Measurements from ENCODE around the gene PNPLA5. TPM values are rescaled to one million over a fixed set of nuclear protein-coding genes. Genes with fewer than 3 reads are reported as not detected.
A peak's percentile ranks its signal among the peaks of the same experiment; 100 is the strongest.
"Not testable (repeated sequence)": the region's sequence is repeated elsewhere in the genome, so short reads cannot be mapped to it uniquely, and the experiment has no call there.

PNPLA5 gene
- total RNA-seq, 1 experiment from 2014 or later, result not detected

GRCh38 chr22:43903033-43903432, 11.2 kb upstream of the PNPLA5 start:
- not testable (repeated sequence) for DNase-seq (ENCODE audit: extremely low read depth, low read depth)

- no peak for DNase-seq (ENCODE audit: extremely low read depth, low read depth)
Measured at GRCh38 chr22:43901976-43902643, 10.3 kb upstream of the PNPLA5 start.

GRCh38 chr22:43900206-43900605, 8.4 kb upstream of the PNPLA5 start:
- DNase-seq (ENCODE audit: extremely low read depth, low read depth), result no peak

GRCh38 chr22:43897751-43898261, 6.0 kb upstream of the PNPLA5 start:
- DNase-seq (ENCODE audit: extremely low read depth, low read depth), result no peak

GRCh38 chr22:43895986-43896645, 4.3 kb upstream of the PNPLA5 start:
- DNase-seq (ENCODE audit: extremely low read depth, low read depth), result no peak

- DNase-seq (ENCODE audit: extremely low read depth, low read depth), result no peak
Measured at GRCh38 chr22:43894122-43894521, 2.3 kb upstream of the PNPLA5 start.

- no peak for DNase-seq (ENCODE audit: extremely low read depth, low read depth)
Measured at GRCh38 chr22:43893266-43893665, 1.5 kb upstream of the PNPLA5 start.

- no peak for DNase-seq (ENCODE audit: extremely low read depth, low read depth)
Measured at GRCh38 chr22:43892183-43892894, 526 bp upstream of the PNPLA5 start.

- DNase-seq (ENCODE audit: extremely low read depth, low read depth), result no peak
Measured at GRCh38 chr22:43890901-43891331, 897 bp downstream of the PNPLA5 start.

- DNase-seq (ENCODE audit: extremely low read depth, low read depth), result no peak
Measured at GRCh38 chr22:43889860-43890253, 2.0 kb downstream of the PNPLA5 start.

GRCh38 chr22:43889201-43889859, 2.5 kb downstream of the PNPLA5 start:
- no peak for DNase-seq (ENCODE audit: extremely low read depth, low read depth)

- DNase-seq (ENCODE audit: extremely low read depth, low read depth), result no peak
Measured at GRCh38 chr22:43888740-43889139, 3.1 kb downstream of the PNPLA5 start.

- DNase-seq (ENCODE audit: extremely low read depth, low read depth), result no peak
Measured at GRCh38 chr22:43887391-43887790, 4.4 kb downstream of the PNPLA5 start.

- DNase-seq (ENCODE audit: extremely low read depth, low read depth), result no peak
Measured at GRCh38 chr22:43886231-43886630, 5.6 kb downstream of the PNPLA5 start.

- DNase-seq (ENCODE audit: extremely low read depth, low read depth), result no peak
Measured at GRCh38 chr22:43885786-43886185, 6.0 kb downstream of the PNPLA5 start.

GRCh38 chr22:43885319-43885671, 6.5 kb downstream of the PNPLA5 start:
- no peak for DNase-seq (ENCODE audit: extremely low read depth, low read depth)

GRCh38 chr22:43884600-43885318, 7.1 kb downstream of the PNPLA5 start:
- DNase-seq (ENCODE audit: extremely low read depth, low read depth), result peak; percentile 22

- no peak for DNase-seq (ENCODE audit: extremely low read depth, low read depth)
Measured at GRCh38 chr22:43883719-43884415, 7.9 kb downstream of the PNPLA5 start.

- peak; percentile 66 for DNase-seq (ENCODE audit: extremely low read depth, low read depth)
Measured at GRCh38 chr22:43883012-43883661, 8.7 kb downstream of the PNPLA5 start.

Measured in NCI-H460 (cell line).